HepG2 (cell line): ENCODE data around the gene DCLK1. TPM values are rescaled to one million over a fixed set of nuclear protein-coding genes. Genes with fewer than 3 reads are reported as not detected.
A peak's percentile ranks its signal among the peaks of the same experiment; 100 is the strongest.

Experiments used
- ATAC-seq: fragments of 200-7000 bp; cut with Tn5 transposase; 3 replicates; pipeline ENCODE4 v1.9.1; 2020; ENCODE audit warnings: mild to moderate bottlenecking, moderate library complexity
- BruUV-seq: library from RNA; stranded (reverse); fragments of 400-500 nt; replicated peaks from 2 replicates; lab custom pipeline; 2021; lab: Mats Ljungman, UMichigan
- CTCF ChIA-PET: fragments of 300-600 bp; formaldehyde crosslinking; extraction: SDS; loops from one replicate; lab custom pipeline; 2021; ENCODE audit warnings: low total read pairs, inconsistent platforms, low intra/inter-chr PET ratio; lab: Yijun Ruan, JAX
- POLR2A ChIA-PET: fragments of 350-600 bp; sonication (Branson Sonifier 250); formaldehyde crosslinking; loops from one replicate; lab custom pipeline; 2020; ENCODE audit warnings: antibody characterized with exemption, inconsistent platforms; lab: Yijun Ruan, JAX
- DNase-seq: peaks from one replicate; pipeline ENCODE4 v3.0.0-alpha.2; 2015; ENCODE audit warnings: low spot score
- FAIRE-seq: peaks from 3 replicates; lab custom pipeline; 2011; peaks lifted over from hg19 to GRCh38; lab: Jason Lieb, UNC
- H2AFZ ChIP-seq: one replicate; pipeline ENCODE4 v1.6.1; 2011; ENCODE audit warnings: low read length, inconsistent platforms
- H3K27ac ChIP-seq: fragments of 300-600 bp; 3 replicates; pipeline ENCODE4 v1.8.0; 2011; ENCODE audit warnings: mixed run types, mild to moderate bottlenecking, mixed read lengths, low read length, inconsistent platforms; ENCODE audit not compliant: insufficient read depth; ENCODE audit errors: extremely low read length
- H3K27me3 ChIP-seq, 2 experiments: fragments of 200-600 bp in 1 of 2; 2 replicates in 1 of 2; 3 replicates in 1 of 2; pipeline versions ENCODE4 v1.6.0 to v1.8.0; 2011; ENCODE audit warnings: low read length in 2 of 2, mild to moderate bottlenecking in 2 of 2, moderate library complexity in 2 of 2, inconsistent platforms in 1 of 2; ENCODE audit not compliant: insufficient read depth in 2 of 2, control insufficient read depth in 1 of 2
- H3K36me3 ChIP-seq, 2 experiments: fragments of 200-600 bp in 1 of 2; replicated peaks in 1 of 2; 2 replicates in 1 of 2; 3 replicates in 1 of 2; pipeline versions ENCODE4 v1.5.1 to v1.8.0; 2011; ENCODE audit warnings: low read length in 2 of 2, inconsistent platforms in 1 of 2; ENCODE audit not compliant: insufficient read depth in 2 of 2, control insufficient read depth in 1 of 2
- H3K4me1 ChIP-seq: 2 replicates; pipeline ENCODE4 v1.5.1; 2012; ENCODE audit warnings: low read length, inconsistent platforms; ENCODE audit not compliant: insufficient read depth
- H3K4me2 ChIP-seq: 2 replicates; pipeline ENCODE4 v1.6.0; 2011; ENCODE audit warnings: low read depth, low read length, inconsistent platforms
- H3K4me3 ChIP-seq, 3 experiments: fragments of 200-600 bp in 1 of 3; sonication (generic), shearing (Covaris generic) in 1 of 3; replicated peaks in 1 of 3; 2 replicates each; pipeline ENCODE4 v1.5.1; 2011 to 2016; ENCODE audit warnings: low read length in 3 of 3, inconsistent platforms in 2 of 3, low read depth in 2 of 3, mild to moderate bottlenecking in 2 of 3, control low read depth in 1 of 3, mixed read lengths in 1 of 3; ENCODE audit not compliant: insufficient read depth in 1 of 3
- H3K79me2 ChIP-seq: one replicate; pipeline ENCODE4 v1.6.1; 2011; ENCODE audit warnings: low read length, inconsistent platforms; ENCODE audit not compliant: insufficient read depth
- H3K9ac ChIP-seq: 2 replicates; pipeline ENCODE4 v1.6.0; 2011; ENCODE audit warnings: mild to moderate bottlenecking, low read depth, low read length, inconsistent platforms; ENCODE audit not compliant: insufficient read depth
- H3K9me3 ChIP-seq: 2 replicates; pipeline ENCODE4 v1.5.1; 2012; ENCODE audit warnings: mild to moderate bottlenecking, low read length
- H4K20me1 ChIP-seq: 2 replicates; pipeline ENCODE4 v1.6.0; 2011; ENCODE audit warnings: inconsistent platforms, mild to moderate bottlenecking, low read length, moderate library complexity; ENCODE audit not compliant: insufficient read depth
- AHDC1 ChIP-seq: sonication (generic); formaldehyde crosslinking; IDR thresholded peaks from 2 replicates; pipeline ENCODE4 v1.5.1; 2020; ENCODE audit warnings: mild to moderate bottlenecking, missing genetic modification reagents, borderline replicate concordance
- RFX1 ChIP-seq: fragments of 450-650 bp; IDR thresholded peaks from 2 replicates; pipeline ENCODE4 v1.6.1; 2017
- WGBS: methylation state at CpG from one replicate; pipeline ENCODE4 v1.1.6; 2017; ENCODE audit warnings: low lambda C conversion rate; 5-methylcytosine and 5-hydroxymethylcytosine counted together
- in situ Hi-C: cut with HindIII; loops from 2 replicates; pipeline ENCODE4 v1.10.0; 2017; ENCODE audit warnings: low pct_unique_long_range_greater_than_20kb; ENCODE audit not compliant: extremely low pct_ligation_motif_present
- intact Hi-C: fragments of 100-400 bp; cut with micrococcal nuclease; formaldehyde crosslinking; loops from one replicate; pipeline ENCODE4 v1.10.0; 2022; ENCODE audit not compliant: unreplicated experiment
- polyA plus RNA-seq, 8 experiments: library from polyadenylated mRNA; depleted of rRNA in 3 of 8; stranded (reverse) in 7 of 8; unstranded in 1 of 8; fragments of >200 nt; fragmentation: Illumina TruSeq in 4 of 8; extraction: Trizol in 4 of 8; gene quantifications; 2 replicates each; pipeline versions ENCODE4 v1.2.1 to v1.2.3, GENCODE V29; 2011 to 2016; ENCODE audit warnings: low read depth in 4 of 8, missing spikeins in 1 of 8, mixed read lengths in 1 of 8; ENCODE audit not compliant: insufficient read depth in 1 of 8
- total RNA-seq, 5 experiments: library from RNA; depleted of rRNA; stranded (reverse); fragments of >200 nt; fragmentation: Illumina TruSeq; extraction: Trizol; gene quantifications; 2 replicates each; pipeline ENCODE4 v1.2.3, GENCODE V29; 2016; ENCODE audit warnings: low read depth in 1 of 5

The DCLK1 gene
- total and polyA plus RNA-seq, 2 of the 13 experiments (the other 11 are each of a cell fraction or from before 2014, with no cell fraction given) = not detected

GRCh38 chr13:35787937-35788336, 343.2 kb downstream of the DCLK1 start:
- DNase-seq = no peak
- Histone ChIP-seq H3K79me2 (no peaks in the 10 kb centered on the region), H3K36me3 (no peaks in the 10 kb centered on the region), H2AFZ (no peak overlapping the region), H3K27ac (no peak overlapping the region), H3K4me2 (no peak overlapping the region), H4K20me1 (no peaks in the 10 kb centered on the region), H3K9me3 (no peaks in the 10 kb centered on the region), H3K9ac (no peak overlapping the region), H3K4me3 (no peak overlapping the region), H3K27me3 (no peaks in the 10 kb centered on the region), H3K4me1 (0 out of 2 replicates have a peak, but pooled peaks cover 5% of the 10 kb centered on the region)
- ATAC-seq = no peak
- 13% methylated on average over 2 of the region's 3 CpGs for WGBS
- intact Hi-C loops = no loop called here
- no TSS peak for BruUV-seq
- ChIA-PET POLR2A (no interaction called here), CTCF (no interaction called here)
- FAIRE-seq = no peak
- in situ Hi-C loops = no loop called here
- TF ChIP-seq RFX1 (peak; percentile 9; the same call in 1 of the 2 replicates), AHDC1 (CRISPR knock-in tag) (no peak)
